HepG2 (cell line): Measurements from ENCODE around the gene MRPL42. TPM values are rescaled to one million over a fixed set of nuclear protein-coding genes. Genes with fewer than 3 reads are reported as not detected.

Source experiments
- ARNT ChIP-seq: fragments of 450-650 bp; IDR thresholded peaks from 2 replicates; pipeline ENCODE4 v1.6.1; 2017
- HDAC6 ChIP-seq: fragments of 200-600 bp; sonication (generic); IDR thresholded peaks from 2 replicates; pipeline ENCODE4 v1.7.0; 2017; ENCODE audit warnings: mild to moderate bottlenecking, antibody characterized with exemption, low read length, low read depth
- HOXA5 ChIP-seq: sonication (generic); formaldehyde crosslinking; IDR thresholded peaks from 2 replicates; pipeline ENCODE4 v1.4.0; 2020; ENCODE audit warnings: missing genetic modification reagents
- IRF2 ChIP-seq: IDR thresholded peaks from 2 replicates; pipeline ENCODE4 v1.6.1; 2018; ENCODE audit warnings: missing genetic modification reagents, missing compliant biosample characterization
- NR1H2 ChIP-seq: sonication (generic); formaldehyde crosslinking; IDR thresholded peaks from 2 replicates; pipeline ENCODE4 v1.8.1; 2022; ENCODE audit warnings: low read depth, missing genetic modification reagents, borderline replicate concordance
- RBFOX2 ChIP-seq: fragments of 200-400 bp; formaldehyde crosslinking; IDR thresholded peaks from 2 replicates; pipeline ENCODE4 v1.6.1; 2017; ENCODE audit warnings: low read depth, mild to moderate bottlenecking, low read length
- RFXAP ChIP-seq: sonication (generic); formaldehyde crosslinking; IDR thresholded peaks from 2 replicates; pipeline ENCODE4 v1.4.0; 2020; ENCODE audit warnings: missing genetic modification reagents, borderline replicate concordance
- SRSF4 ChIP-seq: fragments of 200-400 bp; formaldehyde crosslinking; IDR thresholded peaks from one replicate; pipeline ENCODE4 v1.6.1; 2018; ENCODE audit warnings: mild to moderate bottlenecking, low read depth, low read length, moderate library complexity; ENCODE audit not compliant: poor library complexity, severe bottlenecking
- TOE1 ChIP-seq: sonication (generic); formaldehyde crosslinking; IDR thresholded peaks from 2 replicates; pipeline ENCODE4 v1.4.0; 2020; ENCODE audit warnings: mild to moderate bottlenecking, missing genetic modification reagents
- YEATS4 ChIP-seq: sonication (generic); formaldehyde crosslinking; IDR thresholded peaks from 2 replicates; pipeline ENCODE4 v1.4.0; 2020; ENCODE audit warnings: missing genetic modification reagents, borderline replicate concordance
- ZFP62 ChIP-seq: sonication (generic); formaldehyde crosslinking; IDR thresholded peaks from 2 replicates; pipeline ENCODE4 v1.4.0; 2020; ENCODE audit warnings: missing genetic modification reagents
- ZFP82 ChIP-seq: sonication (generic); formaldehyde crosslinking; IDR thresholded peaks from 2 replicates; pipeline ENCODE4 v1.5.1; 2020; ENCODE audit warnings: mild to moderate bottlenecking, missing genetic modification reagents, borderline replicate concordance
- ZNF33A ChIP-seq: sonication (generic); formaldehyde crosslinking; IDR thresholded peaks from 2 replicates; pipeline ENCODE4 v1.5.1; 2020; ENCODE audit warnings: missing genetic modification reagents, mild to moderate bottlenecking, moderate library complexity, borderline replicate concordance
- ZNF562 ChIP-seq: sonication (generic); formaldehyde crosslinking; IDR thresholded peaks from 2 replicates; pipeline ENCODE4 v1.8.0; 2022; ENCODE audit warnings: missing genetic modification reagents, borderline replicate concordance
- ZNF577 ChIP-seq: sonication (generic); formaldehyde crosslinking; IDR thresholded peaks from 2 replicates; pipeline ENCODE4 v1.4.0; 2020; ENCODE audit warnings: mild to moderate bottlenecking, low read depth, missing genetic modification reagents, borderline replicate concordance
- ZNF629 ChIP-seq: sonication (generic); formaldehyde crosslinking; conservative IDR thresholded peaks from 2 replicates; pipeline ENCODE4 v1.5.0; 2020; ENCODE audit warnings: missing genetic modification reagents
- ZSCAN31 ChIP-seq: sonication (generic); formaldehyde crosslinking; IDR thresholded peaks from 2 replicates; pipeline ENCODE4 v1.5.0; 2020; ENCODE audit warnings: low read depth, mild to moderate bottlenecking, missing genetic modification reagents
- polyA plus RNA-seq, 8 experiments: library from polyadenylated mRNA; depleted of rRNA in 3 of 8; stranded (reverse) in 7 of 8; unstranded in 1 of 8; fragments of >200 nt; fragmentation: Illumina TruSeq in 4 of 8; extraction: Trizol in 4 of 8; gene quantifications; 2 replicates each; pipeline versions ENCODE4 v1.2.1 to v1.2.3, GENCODE V29; 2011 to 2016; ENCODE audit warnings: low read depth in 4 of 8, missing spikeins in 1 of 8, mixed read lengths in 1 of 8; ENCODE audit not compliant: insufficient read depth in 1 of 8
- total RNA-seq, 5 experiments: library from RNA; depleted of rRNA; stranded (reverse); fragments of >200 nt; fragmentation: Illumina TruSeq; extraction: Trizol; gene quantifications; 2 replicates each; pipeline ENCODE4 v1.2.3, GENCODE V29; 2016; ENCODE audit warnings: low read depth in 1 of 5
- TF ChIP-seq, protein P1 (sequence below): sonication (generic); formaldehyde crosslinking; IDR thresholded peaks from 2 replicates; pipeline ENCODE4 v1.5.1; 2020; ENCODE audit warnings: missing genetic modification reagents, mild to moderate bottlenecking, borderline replicate concordance
- TF ChIP-seq, protein P2 (sequence below): sonication (generic); formaldehyde crosslinking; IDR thresholded peaks from 2 replicates; pipeline ENCODE4 v1.8.0; 2022; ENCODE audit warnings: missing genetic modification reagents, mild to moderate bottlenecking, borderline replicate concordance
- TF ChIP-seq, protein P3 (sequence below): sonication (generic); formaldehyde crosslinking; IDR thresholded peaks from 2 replicates; pipeline ENCODE4 v1.4.0; 2020; ENCODE audit warnings: mild to moderate bottlenecking, missing genetic modification reagents
- TF ChIP-seq, protein P4 (sequence below): sonication (generic); formaldehyde crosslinking; IDR thresholded peaks from 2 replicates; pipeline ENCODE4 v1.4.0; 2020; ENCODE audit warnings: missing genetic modification reagents, borderline replicate concordance
- TF ChIP-seq, protein P5 (sequence below): fragments of 450-650 bp; IDR thresholded peaks from 2 replicates; pipeline ENCODE4 v1.6.1; 2016

MRPL42 gene
- total and polyA plus RNA-seq, 2 of the 13 experiments (the other 11 are each of a cell fraction or from before 2014, with no cell fraction given), result 93.3 to 148 TPM

DNA sequence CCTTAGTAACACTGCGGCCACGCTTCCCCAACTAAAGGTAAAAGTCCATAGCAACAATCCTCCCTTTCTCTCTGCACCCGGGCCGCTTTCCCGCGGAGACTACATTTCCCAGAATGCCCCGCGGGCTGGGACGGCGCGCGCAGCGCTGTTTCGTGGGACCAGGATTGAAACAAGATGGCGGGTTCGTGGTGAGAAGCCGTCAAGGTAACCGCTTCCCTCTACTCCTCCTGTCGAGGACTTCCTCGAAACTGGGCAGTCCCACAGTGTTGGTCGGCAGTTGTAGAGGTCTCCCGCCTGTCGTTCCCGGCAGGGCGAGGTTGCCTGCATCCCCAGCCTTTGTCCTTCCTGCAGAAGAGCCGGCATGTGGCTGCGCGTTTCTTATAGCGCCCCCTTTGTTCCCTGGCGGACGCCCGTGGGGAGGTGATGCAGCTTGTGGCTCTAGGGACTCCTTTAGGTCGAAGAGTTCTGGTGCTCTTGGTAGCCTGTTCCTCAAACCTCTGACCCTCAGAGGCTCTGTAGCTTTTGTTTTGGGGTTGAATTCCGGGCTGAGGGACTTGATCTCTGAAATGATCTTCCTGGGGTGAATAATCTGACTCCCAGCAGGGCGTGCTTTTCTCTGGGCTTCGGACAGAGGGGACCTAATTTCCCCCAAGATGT is at the start of gene MRPL42 (continued):
- TF ChIP-seq, protein P1, sequence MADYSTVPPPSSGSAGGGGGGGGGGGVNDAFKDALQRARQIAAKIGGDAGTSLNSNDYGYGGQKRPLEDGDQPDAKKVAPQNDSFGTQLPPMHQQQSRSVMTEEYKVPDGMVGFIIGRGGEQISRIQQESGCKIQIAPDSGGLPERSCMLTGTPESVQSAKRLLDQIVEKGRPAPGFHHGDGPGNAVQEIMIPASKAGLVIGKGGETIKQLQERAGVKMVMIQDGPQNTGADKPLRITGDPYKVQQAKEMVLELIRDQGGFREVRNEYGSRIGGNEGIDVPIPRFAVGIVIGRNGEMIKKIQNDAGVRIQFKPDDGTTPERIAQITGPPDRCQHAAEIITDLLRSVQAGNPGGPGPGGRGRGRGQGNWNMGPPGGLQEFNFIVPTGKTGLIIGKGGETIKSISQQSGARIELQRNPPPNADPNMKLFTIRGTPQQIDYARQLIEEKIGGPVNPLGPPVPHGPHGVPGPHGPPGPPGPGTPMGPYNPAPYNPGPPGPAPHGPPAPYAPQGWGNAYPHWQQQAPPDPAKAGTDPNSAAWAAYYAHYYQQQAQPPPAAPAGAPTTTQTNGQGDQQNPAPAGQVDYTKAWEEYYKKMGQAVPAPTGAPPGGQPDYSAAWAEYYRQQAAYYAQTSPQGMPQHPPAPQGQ, result no peak
- TF ChIP-seq ZFP62 (CRISPR knock-in tag), result no peak
- no peak for TF ChIP-seq ARNT
- TF ChIP-seq HOXA5, result no peak; the same call in 1 of the 2 replicates
- no peak for TF ChIP-seq ZNF629
- no peak for TF ChIP-seq SRSF4
- TF ChIP-seq, protein P2, sequence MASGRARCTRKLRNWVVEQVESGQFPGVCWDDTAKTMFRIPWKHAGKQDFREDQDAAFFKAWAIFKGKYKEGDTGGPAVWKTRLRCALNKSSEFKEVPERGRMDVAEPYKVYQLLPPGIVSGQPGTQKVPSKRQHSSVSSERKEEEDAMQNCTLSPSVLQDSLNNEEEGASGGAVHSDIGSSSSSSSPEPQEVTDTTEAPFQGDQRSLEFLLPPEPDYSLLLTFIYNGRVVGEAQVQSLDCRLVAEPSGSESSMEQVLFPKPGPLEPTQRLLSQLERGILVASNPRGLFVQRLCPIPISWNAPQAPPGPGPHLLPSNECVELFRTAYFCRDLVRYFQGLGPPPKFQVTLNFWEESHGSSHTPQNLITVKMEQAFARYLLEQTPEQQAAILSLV (CRISPR knock-in tag), result peak; percentile 48; the same call in 1 of the 2 replicates
- peak; percentile 63; the same call in 1 of the 2 replicates for TF ChIP-seq TOE1 (CRISPR knock-in tag)
- TF ChIP-seq RBFOX2, result peak; percentile 79
- TF ChIP-seq, protein P3, sequence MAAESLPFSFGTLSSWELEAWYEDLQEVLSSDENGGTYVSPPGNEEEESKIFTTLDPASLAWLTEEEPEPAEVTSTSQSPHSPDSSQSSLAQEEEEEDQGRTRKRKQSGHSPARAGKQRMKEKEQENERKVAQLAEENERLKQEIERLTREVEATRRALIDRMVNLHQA (CRISPR knock-in tag), result no peak
- no peak for TF ChIP-seq ZFP82 (CRISPR knock-in tag)
- TF ChIP-seq RFXAP (CRISPR knock-in tag), result no peak; the same call in 1 of the 2 replicates
- TF ChIP-seq ZNF577 (CRISPR knock-in tag), result no peak
- no peak for TF ChIP-seq ZNF562 (CRISPR knock-in tag)
- no peak for TF ChIP-seq NR1H2
- TF ChIP-seq, protein P4, sequence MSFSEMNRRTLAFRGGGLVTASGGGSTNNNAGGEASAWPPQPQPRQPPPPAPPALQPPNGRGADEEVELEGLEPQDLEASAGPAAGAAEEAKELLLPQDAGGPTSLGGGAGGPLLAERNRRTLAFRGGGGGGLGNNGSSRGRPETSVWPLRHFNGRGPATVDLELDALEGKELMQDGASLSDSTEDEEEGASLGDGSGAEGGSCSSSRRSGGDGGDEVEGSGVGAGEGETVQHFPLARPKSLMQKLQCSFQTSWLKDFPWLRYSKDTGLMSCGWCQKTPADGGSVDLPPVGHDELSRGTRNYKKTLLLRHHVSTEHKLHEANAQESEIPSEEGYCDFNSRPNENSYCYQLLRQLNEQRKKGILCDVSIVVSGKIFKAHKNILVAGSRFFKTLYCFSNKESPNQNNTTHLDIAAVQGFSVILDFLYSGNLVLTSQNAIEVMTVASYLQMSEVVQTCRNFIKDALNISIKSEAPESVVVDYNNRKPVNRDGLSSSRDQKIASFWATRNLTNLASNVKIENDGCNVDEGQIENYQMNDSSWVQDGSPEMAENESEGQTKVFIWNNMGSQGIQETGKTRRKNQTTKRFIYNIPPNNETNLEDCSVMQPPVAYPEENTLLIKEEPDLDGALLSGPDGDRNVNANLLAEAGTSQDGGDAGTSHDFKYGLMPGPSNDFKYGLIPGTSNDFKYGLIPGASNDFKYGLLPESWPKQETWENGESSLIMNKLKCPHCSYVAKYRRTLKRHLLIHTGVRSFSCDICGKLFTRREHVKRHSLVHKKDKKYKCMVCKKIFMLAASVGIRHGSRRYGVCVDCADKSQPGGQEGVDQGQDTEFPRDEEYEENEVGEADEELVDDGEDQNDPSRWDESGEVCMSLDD, result no peak
- TF ChIP-seq, protein P5, sequence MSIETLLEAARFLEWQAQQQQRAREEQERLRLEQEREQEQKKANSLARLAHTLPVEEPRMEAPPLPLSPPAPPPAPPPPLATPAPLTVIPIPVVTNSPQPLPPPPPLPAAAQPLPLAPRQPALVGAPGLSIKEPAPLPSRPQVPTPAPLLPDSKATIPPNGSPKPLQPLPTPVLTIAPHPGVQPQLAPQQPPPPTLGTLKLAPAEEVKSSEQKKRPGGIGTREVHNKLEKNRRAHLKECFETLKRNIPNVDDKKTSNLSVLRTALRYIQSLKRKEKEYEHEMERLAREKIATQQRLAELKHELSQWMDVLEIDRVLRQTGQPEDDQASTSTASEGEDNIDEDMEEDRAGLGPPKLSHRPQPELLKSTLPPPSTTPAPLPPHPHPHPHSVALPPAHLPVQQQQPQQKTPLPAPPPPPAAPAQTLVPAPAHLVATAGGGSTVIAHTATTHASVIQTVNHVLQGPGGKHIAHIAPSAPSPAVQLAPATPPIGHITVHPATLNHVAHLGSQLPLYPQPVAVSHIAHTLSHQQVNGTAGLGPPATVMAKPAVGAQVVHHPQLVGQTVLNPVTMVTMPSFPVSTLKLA, result peak; percentile 10; the same call in 1 of the 2 replicates
- peak; percentile 98 for TF ChIP-seq YEATS4 (CRISPR knock-in tag)
- TF ChIP-seq ZSCAN31, result peak; percentile 61; the same call in 1 of the 2 replicates
- no peak for TF ChIP-seq HDAC6
- peak; percentile 78; the same call in 1 of the 2 replicates for TF ChIP-seq IRF2 (CRISPR knock-in tag)
- no peak for TF ChIP-seq ZNF33A
